GM19240 (cell line): ENCODE data around the gene DRC3.
"Not testable (repeated sequence)": the region's sequence is repeated elsewhere in the genome, so short reads cannot be mapped to it uniquely, and the experiment has no call there.

Experiments
- DNase-seq: peaks from one replicate; pipeline ENCODE4 v3.0.0; 2011; ENCODE audit warnings: low spot score; ENCODE audit not compliant: insufficient read length

The DRC3 gene

DNA sequence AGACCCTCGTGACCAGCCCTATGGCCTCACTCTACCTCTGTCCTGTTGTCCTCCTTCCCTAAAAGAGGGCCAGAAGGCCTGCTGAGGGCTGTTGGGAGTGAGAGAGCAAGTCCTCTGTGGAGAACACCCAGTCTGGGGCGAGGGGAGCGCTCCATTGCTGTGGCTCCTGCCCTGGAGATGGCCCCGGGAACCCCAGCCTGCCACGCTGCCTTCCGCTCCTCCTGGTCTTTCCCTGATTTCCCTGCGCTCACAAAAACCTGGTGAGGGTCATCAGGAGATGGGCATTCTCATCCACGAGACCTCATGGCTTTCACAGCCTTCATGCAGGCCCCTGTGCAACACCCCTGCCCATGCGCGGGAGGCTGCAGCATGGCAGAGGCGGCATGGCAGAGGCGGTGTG is 21.2 kb downstream of the DRC3 start:
- no peak for DNase-seq

- no peak for DNase-seq
These were observed 21.8 kb downstream of the DRC3 start for GRCh38 chr17:17994271-17995069.

- not testable (repeated sequence) for DNase-seq
These were observed 23.2 kb downstream of the DRC3 start for GRCh38 chr17:17995887-17996286.

- DNase-seq = no peak
These were observed 26.3 kb downstream of the DRC3 start for GRCh38 chr17:17998934-17999333.

DNA sequence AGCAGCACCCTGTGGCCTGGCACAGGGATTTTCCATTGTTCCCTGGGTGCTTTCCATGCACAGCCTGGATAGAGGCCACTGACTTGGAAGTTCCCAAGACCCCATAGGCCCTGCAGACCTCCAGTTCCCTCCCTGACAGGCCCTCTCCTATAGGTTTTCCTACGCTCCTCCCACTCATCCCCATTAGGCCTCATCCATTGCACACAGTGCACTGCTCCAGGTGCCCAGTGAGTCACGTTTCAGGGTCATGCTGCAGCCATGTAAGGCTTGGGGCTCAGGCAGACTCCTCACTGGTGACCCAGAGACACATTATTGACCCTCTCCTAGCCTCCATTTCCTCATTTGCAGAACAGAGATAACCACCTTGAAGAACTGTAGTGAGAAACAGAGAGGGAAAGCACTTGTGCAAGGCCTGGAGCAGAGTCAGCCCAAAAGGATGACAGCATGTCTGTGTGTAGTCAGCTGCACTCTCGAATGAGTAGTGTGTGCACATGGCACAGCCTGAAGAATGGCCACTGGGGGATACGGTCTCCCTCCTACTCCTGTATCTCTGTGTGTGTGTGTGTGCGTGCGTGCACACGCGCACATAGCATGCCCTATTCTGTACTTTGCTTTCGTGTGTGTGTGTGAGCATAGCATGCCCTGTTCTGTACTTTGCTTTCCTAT is 26.8 kb downstream of the DRC3 start:
- DNase-seq = no peak

DNA sequence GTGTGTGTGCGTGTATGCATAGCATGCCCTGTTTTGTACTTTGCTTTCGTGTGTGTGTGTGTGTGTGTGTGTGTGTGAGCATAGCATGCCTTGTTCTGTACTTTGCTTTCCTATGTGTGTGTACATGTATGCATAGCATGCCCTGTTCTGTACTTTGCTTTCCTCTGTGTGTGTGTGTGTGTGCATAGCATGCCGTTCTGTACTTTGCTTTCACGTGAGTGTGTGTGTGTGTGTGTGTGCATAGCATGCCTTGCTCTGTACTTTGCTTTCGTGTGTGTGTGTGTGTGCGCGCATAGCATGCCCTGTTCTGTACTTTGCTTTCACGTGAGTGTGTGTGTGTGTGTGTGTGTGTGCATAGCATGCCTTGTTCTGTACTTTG is 27.4 kb downstream of the DRC3 start:
- DNase-seq = no peak

DNA sequence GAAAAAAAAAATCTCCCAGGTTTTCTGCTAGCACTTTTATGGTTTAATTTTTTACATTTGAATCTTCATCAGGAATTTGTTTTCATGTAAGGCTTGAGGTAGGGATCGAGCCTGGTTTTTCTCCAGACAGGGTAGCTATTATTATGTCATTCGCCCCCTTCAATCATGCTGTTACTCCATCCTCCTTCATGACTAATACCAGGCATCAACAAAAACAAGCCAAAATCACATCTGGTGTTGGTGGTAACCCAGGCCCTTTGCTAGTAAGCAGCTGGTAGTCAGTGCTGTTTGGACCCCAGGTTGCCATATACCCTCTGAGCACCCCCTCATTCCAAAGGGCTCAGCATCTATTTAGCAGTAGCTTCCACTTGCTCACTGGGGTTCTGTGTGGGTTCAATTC is 29.5 kb downstream of the DRC3 start:
- no peak for DNase-seq

DNA sequence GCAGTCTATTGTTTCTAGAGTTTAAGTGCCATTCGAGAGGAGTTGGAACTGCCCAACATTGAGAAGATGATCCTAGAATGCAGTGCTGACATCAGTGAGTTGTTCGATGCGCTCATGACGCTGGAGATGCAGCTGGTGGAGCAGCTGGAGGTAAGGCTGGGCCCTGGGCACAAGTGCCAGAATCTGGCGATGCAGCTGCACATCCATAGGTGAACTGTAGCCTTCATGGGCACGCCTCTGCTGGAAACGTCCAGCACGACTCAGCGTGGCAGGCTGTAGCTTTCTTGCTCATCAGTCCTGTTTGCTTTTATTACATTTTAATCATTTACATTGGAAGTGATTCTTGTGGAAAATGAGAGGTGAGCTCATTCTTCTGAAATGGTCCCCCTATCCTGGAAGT is 31.7 kb downstream of the DRC3 start:
- no peak for DNase-seq

DNA sequence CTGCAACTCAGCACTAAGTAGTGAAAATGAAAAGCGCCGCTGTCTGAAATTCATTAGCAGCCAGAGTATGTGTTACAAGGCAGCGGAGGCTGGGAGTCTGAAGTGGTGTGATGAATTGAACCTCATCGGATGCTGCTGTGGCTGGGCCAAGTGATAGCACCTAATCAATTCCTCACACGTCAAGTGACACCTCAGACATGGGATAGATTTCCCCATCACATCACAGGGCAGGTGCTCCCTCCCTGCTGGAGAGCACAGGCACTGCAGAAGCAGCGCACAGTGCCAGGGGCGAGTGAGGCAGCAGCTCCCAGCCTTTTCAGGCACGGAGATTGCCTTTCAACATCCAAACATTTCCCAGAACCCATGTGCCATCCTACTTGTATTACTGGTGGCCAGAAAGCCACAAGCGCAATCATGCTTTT is 32.2 kb downstream of the DRC3 start:
- no peak for DNase-seq

DNA sequence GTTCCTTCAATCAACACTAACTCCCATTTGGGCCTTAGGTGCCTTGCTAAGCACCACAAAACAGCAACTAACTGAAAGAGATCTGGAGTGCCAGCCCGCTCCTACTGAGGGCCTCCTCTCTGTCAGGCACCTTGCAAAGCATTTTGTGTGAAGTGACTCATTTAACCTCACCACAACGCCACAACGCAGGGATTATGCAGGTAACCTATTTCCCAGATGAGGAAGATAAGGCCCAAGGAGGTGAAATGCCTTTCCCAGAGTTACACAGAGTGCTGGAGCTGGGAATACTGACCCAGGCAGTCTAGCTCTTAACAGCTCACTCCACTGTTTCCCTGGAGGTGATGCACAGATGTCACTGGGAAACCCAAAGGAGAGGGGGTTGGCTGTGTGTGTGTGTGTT is 32.8 kb downstream of the DRC3 start:
- DNase-seq = no peak

GRCh38 chr17:18006495-18007239 is 34.0 kb downstream of the DRC3 start:
- no peak for DNase-seq

DNA sequence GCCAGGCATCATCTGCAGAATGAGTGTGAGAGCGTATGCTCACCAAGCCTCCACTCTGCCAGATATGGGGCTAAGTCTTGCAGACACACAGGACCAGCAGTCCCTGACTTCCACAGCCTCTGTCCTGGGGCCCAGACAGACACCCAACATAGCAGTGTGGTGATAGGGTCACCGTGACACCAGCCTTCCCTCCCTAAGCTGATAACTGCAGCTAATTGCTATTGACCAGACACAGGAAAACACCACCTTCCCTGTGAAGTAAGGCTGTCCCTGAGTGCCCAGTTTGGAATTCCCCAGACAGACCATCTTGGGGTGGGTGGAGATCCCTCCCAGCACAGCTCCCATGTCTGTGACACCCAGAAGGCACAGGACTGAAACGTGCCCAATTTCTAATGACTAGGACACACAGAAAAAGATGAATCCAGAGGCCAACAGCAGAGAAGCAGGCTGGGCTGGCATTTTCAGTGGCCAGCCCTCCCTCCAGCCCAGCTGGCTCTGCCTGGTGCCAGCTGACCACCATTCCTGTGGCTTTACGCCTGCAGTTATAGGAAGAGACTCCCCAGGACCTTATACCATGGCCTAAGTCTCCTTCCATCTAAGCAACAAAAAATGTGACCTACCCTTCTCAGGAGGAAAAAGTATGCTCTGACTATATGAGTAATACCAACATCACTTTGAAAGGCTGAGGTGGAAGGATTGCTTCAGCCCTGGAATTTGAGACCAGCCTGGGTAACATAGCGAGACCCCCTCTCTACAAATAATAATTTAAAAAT is 36.0 kb downstream of the DRC3 start:
- no peak for DNase-seq

GRCh38 chr17:18009609-18010420 is 37.2 kb downstream of the DRC3 start:
- no peak for DNase-seq

DNA sequence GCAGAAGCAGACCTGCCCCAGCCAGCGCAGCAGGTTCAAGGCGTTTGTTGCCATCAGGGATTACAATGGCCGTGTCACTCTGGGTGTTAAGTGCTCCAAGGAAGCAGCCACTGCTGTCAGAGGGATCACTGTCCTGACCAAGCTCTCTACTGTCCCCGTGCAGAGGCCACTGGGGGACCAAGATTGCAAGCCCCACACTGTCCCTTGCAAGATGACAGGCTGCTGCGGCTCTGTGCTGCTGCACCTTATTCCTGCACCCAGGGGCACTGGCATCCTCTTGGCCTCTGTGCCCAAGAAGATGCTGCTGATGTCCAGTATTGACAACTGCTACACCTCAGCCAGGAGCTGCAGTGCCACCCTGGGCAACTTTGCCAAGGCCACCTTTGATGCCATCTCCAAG is 38.6 kb downstream of the DRC3 start:
- no peak for DNase-seq

- DNase-seq = no peak
These were observed 41.3 kb downstream of the DRC3 start for GRCh38 chr17:18014006-18014405.

GRCh38 chr17:18015593-18015992 is 42.9 kb downstream of the DRC3 start:
- DNase-seq = no peak

DNA sequence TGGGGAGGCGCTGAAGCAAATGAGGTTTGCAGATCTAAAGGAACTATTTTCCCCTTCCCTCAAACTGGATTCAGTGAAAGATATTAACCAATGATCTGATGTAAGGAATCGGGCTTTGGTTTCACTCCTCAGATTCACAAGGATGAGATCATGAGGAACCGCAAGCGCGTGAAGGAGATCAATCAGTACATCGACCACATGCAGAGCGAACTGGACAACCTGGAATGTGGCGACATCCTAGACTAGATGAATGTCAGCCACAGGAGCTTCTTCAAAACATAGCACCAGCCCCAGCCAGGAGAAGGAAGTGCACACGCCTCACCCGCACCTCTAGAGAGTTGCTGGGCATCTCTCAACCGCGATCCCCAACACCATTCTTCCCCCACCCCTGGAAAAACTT is 43.8 kb downstream of the DRC3 start:
- no peak for DNase-seq

DNA sequence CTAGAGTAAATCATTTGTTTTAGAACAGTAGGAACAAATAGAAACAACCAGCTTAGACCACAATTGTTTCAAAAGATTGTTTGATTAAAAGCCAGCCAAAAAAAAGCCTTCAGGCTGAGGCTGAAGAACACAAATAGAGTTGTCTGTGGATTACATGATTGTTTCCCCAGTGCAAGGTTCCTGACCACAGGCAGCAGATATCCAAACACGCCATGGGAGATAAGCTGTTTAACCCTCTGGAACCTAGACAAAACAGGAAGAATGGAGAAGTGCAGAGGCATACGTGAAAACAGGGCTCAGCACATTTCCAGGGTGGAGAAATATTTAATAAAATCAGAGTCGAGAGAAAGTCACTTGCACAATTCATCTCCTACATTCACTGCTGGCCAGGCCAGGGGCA is 45.3 kb downstream of the DRC3 start:
- no peak for DNase-seq

GRCh38 chr17:18018411-18018921 is 45.8 kb downstream of the DRC3 start:
- no peak for DNase-seq

DNA sequence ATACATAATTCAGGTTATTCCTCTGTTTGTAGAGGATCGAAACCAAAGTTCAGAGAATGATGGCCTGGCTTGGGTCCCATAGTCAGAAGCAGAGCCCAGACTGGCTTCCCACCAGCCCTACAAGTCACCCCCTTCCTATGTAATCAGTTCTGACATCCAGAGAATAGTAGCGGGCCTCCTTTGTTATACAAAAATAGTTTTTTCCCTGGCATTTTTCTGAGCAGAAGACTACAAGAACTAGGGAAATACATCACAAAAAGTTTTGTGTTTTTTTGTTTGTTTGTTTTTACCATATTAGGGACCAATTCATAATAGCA is 47.1 kb downstream of the DRC3 start:
- DNase-seq = no peak

DNA sequence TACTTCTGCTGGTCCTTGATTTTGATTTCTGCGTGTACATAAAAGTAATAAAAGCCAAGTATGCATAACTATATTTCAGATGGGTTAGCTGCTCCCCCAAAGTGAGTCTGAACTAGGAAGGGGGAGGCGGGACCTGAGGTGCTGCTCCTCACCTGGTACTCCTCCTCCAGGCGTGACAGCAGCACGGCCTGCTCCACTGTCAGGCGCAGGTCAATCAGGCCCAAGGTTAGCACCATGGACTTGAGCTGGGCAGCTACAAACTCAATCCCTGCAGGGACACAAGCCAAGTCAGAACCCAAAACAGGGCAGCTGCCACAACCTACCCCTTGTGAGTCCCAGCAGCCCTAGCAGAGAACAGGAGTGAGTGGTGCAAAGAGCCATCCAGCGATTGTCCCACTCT is 48.3 kb downstream of the DRC3 start:
- no peak for DNase-seq
